CD4-positive, alpha-beta T cell (primary cell): ENCODE measurements around the gene IQCM. TPM values are rescaled to one million over a fixed set of nuclear protein-coding genes. Genes with fewer than 3 reads are reported as not detected.

Experiments used
- ATAC-seq: fragments of 200-7000 bp; cut with Tn5 transposase; one replicate; pipeline ENCODE4 v1.10.0; 2022; ENCODE audit warnings: mild to moderate bottlenecking; ENCODE audit not compliant: poor library complexity
- CTCF ChIA-PET: fragments of 350-600 bp; sonication (Branson Sonifier 250); formaldehyde crosslinking; loops from one replicate; lab custom pipeline; 2021; ENCODE audit warnings: antibody characterized with exemption, inconsistent platforms; lab: Charles Lee
- POLR2A ChIA-PET: fragments of 350-600 bp; sonication (Branson Sonifier 250); formaldehyde crosslinking; loops from one replicate; lab custom pipeline; 2021; ENCODE audit warnings: antibody characterized with exemption, inconsistent platforms; lab: Charles Lee
- DNase-seq, 14 experiments: peaks; one replicate each; pipeline ENCODE4 v3.0.0-alpha.2; 2013 to 2020; ENCODE audit warnings: mixed read lengths in 2 of 14
- H3K27ac ChIP-seq, 2 donors: one replicate each; pipeline versions ENCODE4 v1.5.1 to v1.7.0; 2013; ENCODE audit warnings: low read length in 2 of 2, low read depth in 1 of 2, mild to moderate bottlenecking in 1 of 2
- H3K27me3 ChIP-seq, 2 experiments: 1 replicate in 1 of 2; 2 replicates in 1 of 2; pipeline versions ENCODE4 v1.6.1 to v1.7.0; 2013; ENCODE audit warnings: low read length in 2 of 2, control low read depth in 1 of 2, mild to moderate bottlenecking in 1 of 2, moderate library complexity in 1 of 2; ENCODE audit not compliant: insufficient read depth in 2 of 2, control insufficient read depth in 1 of 2
- H3K36me3 ChIP-seq: one replicate; pipeline ENCODE4 v1.6.1; 2013; ENCODE audit warnings: low read length, control low read depth; ENCODE audit not compliant: insufficient read depth
- H3K4me1 ChIP-seq: one replicate; pipeline ENCODE4 v1.6.1; 2013; ENCODE audit warnings: low read length, control low read depth; ENCODE audit not compliant: insufficient read depth
- H3K4me3 ChIP-seq: one replicate; pipeline ENCODE4 v1.5.1; 2013; ENCODE audit warnings: mild to moderate bottlenecking, low read length, moderate library complexity
- H3K9me3 ChIP-seq, 2 experiments: 1 replicate in 1 of 2; 2 replicates in 1 of 2; pipeline versions ENCODE4 v1.6.1 to v1.7.0; 2013; ENCODE audit warnings: low read length in 2 of 2, mild to moderate bottlenecking in 2 of 2, control low read depth in 1 of 2, moderate library complexity in 1 of 2; ENCODE audit not compliant: control insufficient read depth in 1 of 2, insufficient read depth in 1 of 2
- H3K27ac Mint-ChIP-seq: one replicate; pipeline ENCODE4 v1.8.0; 2020; ENCODE audit warnings: mixed read lengths
- H3K27me3 Mint-ChIP-seq: one replicate; pipeline ENCODE4 v1.8.0; 2021; ENCODE audit warnings: mixed read lengths
- H3K36me3 Mint-ChIP-seq: one replicate; pipeline ENCODE4 v1.8.0; 2021; ENCODE audit warnings: low read depth, mixed read lengths
- H3K4me1 Mint-ChIP-seq: one replicate; pipeline ENCODE4 v1.8.0; 2021; ENCODE audit warnings: low read depth, mixed read lengths
- H3K4me3 Mint-ChIP-seq: one replicate; pipeline ENCODE4 v1.8.0; 2020; ENCODE audit warnings: mild to moderate bottlenecking, mixed read lengths
- H3K9me3 Mint-ChIP-seq: one replicate; pipeline ENCODE4 v1.8.0; 2020; ENCODE audit warnings: mixed read lengths
- CTCF ChIP-seq: fragments of 200-600 bp; IDR thresholded peaks from one replicate; pipeline ENCODE4 v1.8.0; 2022; ENCODE audit warnings: antibody characterized with exemption, mild to moderate bottlenecking
- intact Hi-C, 2 experiments: fragments of 100-400 bp; cut with DNase I in 1 of 2; cut with micrococcal nuclease in 1 of 2; formaldehyde crosslinking; loops; one replicate each; pipeline versions ENCODE4 v1.15.1 to v1.9.0; 2023 to 2025; cut with DNase I, micrococcal nuclease
- total RNA-seq, 174 experiments: library from RNA in 2 of 174; stranded (reverse) in 2 of 174; gene quantifications; one replicate each; pipeline ENCODE4 v1.2.3 and lab custom pipeline; 2021 to 2026

IQCM gene
- total RNA-seq, 2 experiments from 2014 or later = not detected

- H3K36me3 Mint-ChIP-seq = no peaks in the 10 kb centered on the region
- intact Hi-C loops = no loop called here
- Histone ChIP-seq H3K4me1 (no peaks in the 10 kb centered on the region), H3K27ac (no peak overlapping the region), H3K27me3 (no peaks in the 10 kb centered on the region), H3K36me3 (no peaks in the 10 kb centered on the region), H3K9me3 (peaks cover 0 to 4% of the 10 kb centered on the region in 2 experiments), H3K4me3 (no peak overlapping the region)
- H3K27ac Mint-ChIP-seq = no peak overlapping the region
- DNase-seq (no peak), ATAC-seq (no peak)
- no peaks in the 10 kb centered on the region for H3K4me1 Mint-ChIP-seq
- no peak overlapping the region for H3K4me3 Mint-ChIP-seq
- CTCF ChIA-PET = no interaction called here
- TF ChIP-seq CTCF = no peak
- POLR2A ChIA-PET = no interaction called here
- H3K27me3 Mint-ChIP-seq = no peaks in the 10 kb centered on the region
- H3K9me3 Mint-ChIP-seq = peaks cover 8% of the 10 kb centered on the region
Measured at GRCh38 chr4:149784018-149784417, 31.6 kb downstream of the IQCM start.

GRCh38 chr4:149781150-149781549 is 34.5 kb downstream of the IQCM start:
- H3K27me3 ChIP-seq = no peaks in the 10 kb centered on the region
- POLR2A ChIA-PET = no interaction called here
- TF ChIP-seq CTCF = no peak
- Mint-ChIP-seq H3K4me3 (no peak overlapping the region), H3K9me3 (peaks cover 3% of the 10 kb centered on the region), H3K4me1 (no peaks in the 10 kb centered on the region), H3K27ac (no peak overlapping the region), H3K27me3 (no peaks in the 10 kb centered on the region), H3K36me3 (no peaks in the 10 kb centered on the region)
- CTCF ChIA-PET = no interaction called here
- ATAC-seq = no peak
- intact Hi-C loops = no loop called here
- H3K4me1 ChIP-seq = no peaks in the 10 kb centered on the region
- DNase-seq = no peak
- H3K36me3 ChIP-seq = no peaks in the 10 kb centered on the region
- H3K9me3 ChIP-seq = no peaks in the 10 kb centered on the region
- no peak overlapping the region for H3K4me3 ChIP-seq
- no peak overlapping the region for H3K27ac ChIP-seq

- Histone ChIP-seq H3K27me3 (no peaks in the 10 kb centered on the region), H3K36me3 (no peaks in the 10 kb centered on the region), H3K4me3 (no peak overlapping the region), H3K9me3 (no peaks in the 10 kb centered on the region), H3K27ac (no peak overlapping the region), H3K4me1 (no peaks in the 10 kb centered on the region)
- no peaks in the 10 kb centered on the region for H3K36me3 Mint-ChIP-seq
- intact Hi-C loops = no loop called here
- no peaks in the 10 kb centered on the region for H3K27me3 Mint-ChIP-seq
- no peaks in the 10 kb centered on the region for H3K9me3 Mint-ChIP-seq
- ATAC-seq (no peak), DNase-seq (no peak)
- ChIA-PET CTCF (no interaction called here), POLR2A (no interaction called here)
- TF ChIP-seq CTCF = no peak
- no peak overlapping the region for H3K27ac Mint-ChIP-seq
- no peaks in the 10 kb centered on the region for H3K4me1 Mint-ChIP-seq
- no peak overlapping the region for H3K4me3 Mint-ChIP-seq
Measured at GRCh38 chr4:149768477-149768876, 47.2 kb downstream of the IQCM start.
